Neural cell (in vitro differentiated cells): ENCODE data around the gene MS4A18. TPM values are rescaled to one million over a fixed set of nuclear protein-coding genes. Genes with fewer than 3 reads are reported as not detected.

Experiments used
- H2AFZ ChIP-seq: fragments of 200-600, 300-800 bp; sonication (generic), shearing (Covaris generic); 2 replicates; pipeline ENCODE4 v1.6.0; 2014; ENCODE audit warnings: low read depth, mild to moderate bottlenecking, antibody characterized with exemption, low read length, moderate library complexity
- H3F3A ChIP-seq: fragments of 200-600 bp; shearing (Covaris generic); 2 replicates; pipeline ENCODE4 v1.6.1; 2016; ENCODE audit warnings: mild to moderate bottlenecking, moderate library complexity, mixed read lengths, antibody characterized with exemption, low read length; ENCODE audit not compliant: insufficient read depth, poor library complexity, severe bottlenecking
- H3K27ac ChIP-seq: fragments of 200-600, 300-800 bp; sonication (generic), shearing (Covaris generic); 2 replicates; pipeline ENCODE4 v1.5.1; 2014; ENCODE audit warnings: mild to moderate bottlenecking, low read length, moderate library complexity
- H3K27me3 ChIP-seq: fragments of 300-800, 200-600 bp; sonication (generic), shearing (Covaris generic); 2 replicates; pipeline ENCODE4 v1.6.0; 2014; ENCODE audit warnings: mild to moderate bottlenecking, low read depth, low read length, moderate library complexity; ENCODE audit not compliant: insufficient read depth
- H3K36me3 ChIP-seq: fragments of 300-800, 200-600 bp; sonication (generic), shearing (Covaris generic); 2 replicates; pipeline ENCODE4 v1.5.1; 2014; ENCODE audit warnings: mild to moderate bottlenecking, antibody characterized with exemption, low read length, moderate library complexity; ENCODE audit not compliant: insufficient read depth
- H3K4me2 ChIP-seq: fragments of 300-800, 200-600 bp; sonication (generic), shearing (Covaris generic); 2 replicates; pipeline ENCODE4 v1.6.0; 2014; ENCODE audit warnings: mild to moderate bottlenecking, low read length
- H3K4me3 ChIP-seq: fragments of 300-800, 200-600 bp; sonication (generic), shearing (Covaris generic); 2 replicates; pipeline ENCODE4 v1.5.1; 2014; ENCODE audit warnings: mild to moderate bottlenecking, low read length, moderate library complexity
- H3K79me2 ChIP-seq: fragments of 200-600 bp; shearing (Covaris generic); replicated peaks from 2 replicates; pipeline ENCODE4 v1.6.0; 2014; ENCODE audit warnings: mild to moderate bottlenecking, low read length, moderate library complexity; ENCODE audit not compliant: insufficient read depth
- H3K9ac ChIP-seq: fragments of 300-800, 200-600 bp; sonication (generic), shearing (Covaris generic); 2 replicates; pipeline ENCODE4 v1.6.1; 2016; ENCODE audit warnings: mild to moderate bottlenecking, low read length, mixed read lengths
- H3K9me2 ChIP-seq: fragments of 200-600 bp; shearing (Covaris generic); 2 replicates; pipeline ENCODE4 v1.6.1; 2016; ENCODE audit warnings: mild to moderate bottlenecking, low read length, mixed read lengths; ENCODE audit not compliant: insufficient read depth
- H3K9me3 ChIP-seq: fragments of 200-600, 300-800 bp; sonication (generic), shearing (Covaris generic); 2 replicates; pipeline ENCODE4 v1.6.1; 2016; ENCODE audit warnings: mild to moderate bottlenecking, mixed run types, low read length, moderate library complexity, mixed read lengths
- H4K20me1 ChIP-seq: fragments of 200-600 bp; shearing (Covaris generic); 2 replicates; pipeline ENCODE4 v1.6.1; 2016; ENCODE audit warnings: mild to moderate bottlenecking, mixed run types; ENCODE audit not compliant: insufficient read depth
- CTCF ChIP-seq: fragments of 450-650 bp; IDR thresholded peaks from 2 replicates; pipeline ENCODE4 v1.5.1; 2014; ENCODE audit warnings: antibody characterized with exemption, mild to moderate bottlenecking, moderate library complexity; ENCODE audit not compliant: poor library complexity, severe bottlenecking
- EP300 ChIP-seq: fragments of 450-650 bp; conservative IDR thresholded peaks from 2 replicates; pipeline ENCODE4 v1.6.1; 2014; ENCODE audit warnings: antibody characterized with exemption, mild to moderate bottlenecking, moderate library complexity; ENCODE audit not compliant: poor library complexity, severe bottlenecking
- EZH2 ChIP-seq: fragments of 200-600, 300-800 bp; shearing (Covaris generic), sonication (generic); IDR thresholded peaks from 2 replicates; pipeline ENCODE4 v1.6.1; 2014; ENCODE audit warnings: antibody characterized with exemption, low read length, borderline replicate concordance, mild to moderate bottlenecking; ENCODE audit not compliant: insufficient read depth, poor library complexity, severe bottlenecking
- MXI1 ChIP-seq: fragments of 450-650 bp; conservative IDR thresholded peaks from 2 replicates; pipeline ENCODE4 v1.6.1; 2014; ENCODE audit warnings: antibody characterized with exemption, mild to moderate bottlenecking; ENCODE audit not compliant: poor library complexity, severe bottlenecking
- POLR2AphosphoS5 ChIP-seq: IDR thresholded peaks from 2 replicates; pipeline ENCODE4 v1.6.1; 2012
- RAD21 ChIP-seq: fragments of 450-650 bp; conservative IDR thresholded peaks from 2 replicates; pipeline ENCODE4 v1.6.1; 2014; ENCODE audit warnings: antibody characterized with exemption, mild to moderate bottlenecking, moderate library complexity
- REST ChIP-seq: IDR thresholded peaks from 2 replicates; pipeline ENCODE4 v1.6.1; 2012; ENCODE audit warnings: borderline replicate concordance
- SMC3 ChIP-seq: fragments of 450-650 bp; conservative IDR thresholded peaks from 2 replicates; pipeline ENCODE4 v1.6.1; 2014; ENCODE audit warnings: antibody characterized with exemption, mild to moderate bottlenecking, moderate library complexity; ENCODE audit not compliant: poor library complexity
- TAF1 ChIP-seq: IDR thresholded peaks from 2 replicates; pipeline ENCODE4 v1.6.1; 2012; ENCODE audit warnings: low read depth
- polyA plus RNA-seq: library from polyadenylated mRNA; depleted of rRNA; stranded (reverse); fragments of >200 nt; gene quantifications from 2 replicates; pipeline ENCODE4 v1.2.3, GENCODE V29; 2014

MS4A18 gene
- polyA plus RNA-seq, 1 donor from 2014 or later: not detected

DNA sequence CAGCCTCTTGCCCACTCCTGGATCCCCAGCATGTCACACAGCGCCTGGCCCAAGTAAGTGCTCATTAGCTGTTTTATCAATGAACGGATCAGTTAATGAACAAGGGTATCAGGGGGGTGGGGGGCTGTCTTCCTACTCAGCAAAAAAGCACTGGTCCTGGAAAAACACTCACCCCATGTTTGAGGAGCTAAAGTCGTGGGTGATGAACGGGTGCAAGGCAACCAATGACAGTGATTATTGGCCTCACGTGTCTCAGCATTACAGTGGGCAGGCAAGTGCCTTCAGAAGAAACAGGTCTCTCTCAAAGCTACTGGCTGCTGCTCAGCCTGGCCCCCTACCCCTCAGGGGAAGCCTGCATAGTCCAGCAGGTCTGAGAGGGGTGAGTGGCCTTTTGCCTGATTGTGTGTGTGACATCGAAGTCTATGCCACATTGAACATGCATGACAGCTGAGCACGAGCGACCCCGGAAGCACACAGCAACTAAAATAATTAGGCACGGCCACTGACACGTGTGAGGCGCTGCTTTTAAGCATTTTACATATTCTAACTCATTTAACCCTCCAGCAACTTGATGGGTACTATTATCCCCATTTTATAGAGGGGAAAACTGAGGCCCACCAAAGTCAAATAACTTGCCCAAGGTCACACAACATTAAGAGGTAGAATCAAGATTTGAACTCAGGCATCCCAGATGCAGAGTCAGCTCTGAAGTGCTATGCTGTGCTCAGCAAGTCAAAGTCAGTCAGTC lies 58.0 kb downstream of the MS4A18 start:
- Histone ChIP-seq H3K9me3 (no peaks in the 10 kb centered on the region), H3K27me3 (no peaks in the 10 kb centered on the region), H3K4me2 (no peak overlapping the region), H3K79me2 (no peaks in the 10 kb centered on the region), H3K9ac (no peak overlapping the region), H3K36me3 (no peaks in the 10 kb centered on the region), H3K9me2 (no peaks in the 10 kb centered on the region), H3K4me3 (no peak overlapping the region), H2AFZ (no peak overlapping the region), H3F3A (no peaks in the 10 kb centered on the region), H4K20me1 (no peaks in the 10 kb centered on the region), H3K27ac (no peak overlapping the region)
- TF ChIP-seq TAF1 (no peak), RAD21 (no peak)

- H4K20me1 ChIP-seq: no peaks in the 10 kb centered on the region
- no peak for TF ChIP-seq CTCF
- TF ChIP-seq TAF1: no peak
- no peak for TF ChIP-seq REST
- no peak for TF ChIP-seq POLR2AphosphoS5
- no peak for TF ChIP-seq MXI1
- no peak for TF ChIP-seq RAD21
- TF ChIP-seq EZH2: no peak
- no peak for TF ChIP-seq EP300
- no peak for TF ChIP-seq SMC3
- no peak overlapping the region for H3K4me3 ChIP-seq
These were observed 58.6 kb downstream of the MS4A18 start for GRCh38 chr11:60783141-60783484.

GRCh38 chr11:60783911-60784310 lies 59.4 kb downstream of the MS4A18 start:
- Histone ChIP-seq H3K27me3 (no peaks in the 10 kb centered on the region), H3K9me2 (no peaks in the 10 kb centered on the region), H4K20me1 (no peaks in the 10 kb centered on the region), H3K27ac (peak overlapping the region; percentile 96), H3K4me2 (no peak overlapping the region), H3K9ac (no peak overlapping the region), H2AFZ (no peak overlapping the region), H3K9me3 (no peaks in the 10 kb centered on the region), H3K36me3 (no peaks in the 10 kb centered on the region), H3K79me2 (no peaks in the 10 kb centered on the region), H3K4me3 (no peak overlapping the region), H3F3A (no peaks in the 10 kb centered on the region)
- TF ChIP-seq EZH2 (no peak), RAD21 (no peak), CTCF (no peak), TAF1 (no peak), POLR2AphosphoS5 (no peak), MXI1 (no peak), EP300 (no peak), REST (no peak), SMC3 (no peak)

More at GRCh38 chr11:60783141-60783484, 58.6 kb downstream of the MS4A18 start:
- H3K4me2 ChIP-seq: no peak overlapping the region
- no peaks in the 10 kb centered on the region for H3K27me3 ChIP-seq
- H3K79me2 ChIP-seq: no peaks in the 10 kb centered on the region
- H2AFZ ChIP-seq: no peak overlapping the region
- H3K36me3 ChIP-seq: no peaks in the 10 kb centered on the region
- no peak overlapping the region for H3K27ac ChIP-seq
- H3K9me3 ChIP-seq: no peaks in the 10 kb centered on the region
- no peak overlapping the region for H3K9ac ChIP-seq
- H3F3A ChIP-seq: no peaks in the 10 kb centered on the region
- H3K9me2 ChIP-seq: no peaks in the 10 kb centered on the region
